Measurements from ENCODE around the gene ERBB4. TPM values are rescaled to one million over a fixed set of nuclear protein-coding genes. Genes with fewer than 3 reads are reported as not detected.

ERBB4 gene
- total RNA-seq, 1 experiment from 2014 or later = 0.04 TPM

DNA sequence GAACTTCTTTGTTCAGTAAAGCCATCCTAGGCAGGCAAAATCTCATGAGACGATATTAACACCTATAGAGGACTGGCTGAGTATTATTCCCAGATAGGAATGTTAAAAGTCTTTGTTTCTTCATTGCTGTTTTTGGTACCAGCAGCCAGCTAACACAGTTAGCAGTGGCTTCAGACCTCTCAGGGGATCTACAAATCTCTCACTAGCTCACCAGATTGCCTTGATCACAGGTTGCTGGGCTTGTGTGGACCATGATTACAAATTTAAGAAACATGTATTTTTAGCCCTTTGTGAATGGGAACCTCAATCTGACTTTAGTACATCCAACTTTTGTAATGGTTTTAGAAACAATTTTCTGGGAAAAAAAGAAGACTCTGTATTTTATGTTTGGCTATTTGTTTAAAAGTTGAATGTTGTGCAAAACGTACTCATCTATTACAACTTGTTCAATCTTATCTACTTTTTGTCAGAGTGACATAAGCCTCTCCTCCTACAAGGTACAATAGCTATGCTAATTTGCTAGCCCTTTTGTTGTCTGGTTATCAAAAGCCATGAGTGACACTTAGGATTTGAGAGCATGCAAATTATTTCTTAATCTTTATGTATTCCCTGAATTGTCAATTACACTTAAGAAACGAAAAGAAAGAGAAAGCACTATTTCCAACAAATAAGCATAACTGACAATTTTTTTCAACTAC is 693.1 kb downstream of the ERBB4 start:
- Histone ChIP-seq H3K27ac (ENCODE audit: insufficient read length, low read depth, low read length) (no peak overlapping the region), H3K4ac (ENCODE audit: low read depth, low read length) (no peak overlapping the region), H2BK12ac (ENCODE audit: insufficient read length, low read depth, low read length) (no peak overlapping the region), H4K91ac (ENCODE audit: insufficient read length, low read depth, low read length) (no peak overlapping the region), H4K8ac (replicated peaks; ENCODE audit: insufficient read length, low read depth, low read length) (no peak overlapping the region), H2BK120ac (ENCODE audit: low read depth, low read length, poor library complexity, severe bottlenecking) (no peak overlapping the region), H3K18ac (ENCODE audit: insufficient read length, low read depth, low read length) (no peak overlapping the region), H2AFZ (ENCODE audit: low read length) (no peak overlapping the region), H2BK5ac (ENCODE audit: insufficient read length, low read length) (no peak overlapping the region), H3K79me2 (ENCODE audit: insufficient read depth, low read length) (no peaks in the 10 kb centered on the region), H3K27me3 (ENCODE audit: insufficient read depth, low read length) (no peaks in the 10 kb centered on the region), H2BK15ac (ENCODE audit: low read depth, low read length) (no peak overlapping the region), H3K4me2 (ENCODE audit: insufficient read depth, insufficient read length, low read length) (no peak overlapping the region), H4K20me1 (ENCODE audit: control insufficient read depth, insufficient read depth, insufficient read length) (no peaks in the 10 kb centered on the region), H3K23me2 (ENCODE audit: insufficient read length, low read depth, low read length, poor library complexity, severe bottlenecking) (no peaks in the 10 kb centered on the region), H3K9ac (ENCODE audit: extremely low read depth, insufficient read length, low read length) (no peak overlapping the region), H3K23ac (ENCODE audit: insufficient read length, low read depth, low read length) (no peak overlapping the region), H3K56ac (ENCODE audit: insufficient read length, low read depth, low read length) (no peak overlapping the region), H3K79me1 (ENCODE audit: insufficient read depth, low read depth, low read length, poor library complexity, severe bottlenecking) (no peaks in the 10 kb centered on the region), H3K4me1 (ENCODE audit: insufficient read depth, low read length) (no peaks in the 10 kb centered on the region), H4K5ac (ENCODE audit: insufficient read length, low read depth, low read length) (no peak overlapping the region), H2BK20ac (ENCODE audit: low read depth, low read length, poor library complexity, severe bottlenecking) (no peak overlapping the region), H2AK5ac (ENCODE audit: insufficient read length, low read length) (no peak overlapping the region), H3K14ac (ENCODE audit: insufficient read depth, low read length) (no peak overlapping the region), H3K9me3 (ENCODE audit: control insufficient read depth, low read depth, low read length) (no peaks in the 10 kb centered on the region), H3T11ph (ENCODE audit: low read length) (no peak overlapping the region)
- Mint-ChIP-seq H3K27ac (no peak overlapping the region), H3K36me3 (ENCODE audit: insufficient read depth in 1 of 3, low read depth in 3 of 3) (no peaks in the 10 kb centered on the region), H3K9me3 (no peaks in the 10 kb centered on the region), H3K4me3 (no peak overlapping the region), H3K4me1 (peaks cover 18 to 19% of the 10 kb centered on the region in 2 experiments), H3K27me3 (ENCODE audit: low read depth) (no peaks in the 10 kb centered on the region)
- no peak for DNase-seq
- TF ChIP-seq, protein P1, sequence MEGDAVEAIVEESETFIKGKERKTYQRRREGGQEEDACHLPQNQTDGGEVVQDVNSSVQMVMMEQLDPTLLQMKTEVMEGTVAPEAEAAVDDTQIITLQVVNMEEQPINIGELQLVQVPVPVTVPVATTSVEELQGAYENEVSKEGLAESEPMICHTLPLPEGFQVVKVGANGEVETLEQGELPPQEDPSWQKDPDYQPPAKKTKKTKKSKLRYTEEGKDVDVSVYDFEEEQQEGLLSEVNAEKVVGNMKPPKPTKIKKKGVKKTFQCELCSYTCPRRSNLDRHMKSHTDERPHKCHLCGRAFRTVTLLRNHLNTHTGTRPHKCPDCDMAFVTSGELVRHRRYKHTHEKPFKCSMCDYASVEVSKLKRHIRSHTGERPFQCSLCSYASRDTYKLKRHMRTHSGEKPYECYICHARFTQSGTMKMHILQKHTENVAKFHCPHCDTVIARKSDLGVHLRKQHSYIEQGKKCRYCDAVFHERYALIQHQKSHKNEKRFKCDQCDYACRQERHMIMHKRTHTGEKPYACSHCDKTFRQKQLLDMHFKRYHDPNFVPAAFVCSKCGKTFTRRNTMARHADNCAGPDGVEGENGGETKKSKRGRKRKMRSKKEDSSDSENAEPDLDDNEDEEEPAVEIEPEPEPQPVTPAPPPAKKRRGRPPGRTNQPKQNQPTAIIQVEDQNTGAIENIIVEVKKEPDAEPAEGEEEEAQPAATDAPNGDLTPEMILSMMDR (conservative IDR thresholded peaks at IDR 0.05) = no peak
- no CpG with 5 or more reads among the region's 3 CpGs for WGBS (ENCODE audit: extremely low coverage, insufficient read length, low lambda C conversion rate)

All from H9 (cell line).